GM18868 (cell line): Measurements from ENCODE around the gene CLN6.
"Not testable (repeated sequence)": the region's sequence is repeated elsewhere in the genome, so short reads cannot be mapped to it uniquely, and the experiment has no call there.

Source experiments
- ATAC-seq: cut with Tn5 transposase; IDR thresholded peaks from one replicate; pipeline ENCODE4 v1.9.1; 2021; ENCODE audit warnings: mild to moderate bottlenecking, moderate library complexity; ENCODE audit not compliant: unreplicated experiment

CLN6 gene

GRCh38 chr15:68192117-68192516 lies 37.4 kb downstream of the CLN6 start:
- ATAC-seq: no peak

DNA sequence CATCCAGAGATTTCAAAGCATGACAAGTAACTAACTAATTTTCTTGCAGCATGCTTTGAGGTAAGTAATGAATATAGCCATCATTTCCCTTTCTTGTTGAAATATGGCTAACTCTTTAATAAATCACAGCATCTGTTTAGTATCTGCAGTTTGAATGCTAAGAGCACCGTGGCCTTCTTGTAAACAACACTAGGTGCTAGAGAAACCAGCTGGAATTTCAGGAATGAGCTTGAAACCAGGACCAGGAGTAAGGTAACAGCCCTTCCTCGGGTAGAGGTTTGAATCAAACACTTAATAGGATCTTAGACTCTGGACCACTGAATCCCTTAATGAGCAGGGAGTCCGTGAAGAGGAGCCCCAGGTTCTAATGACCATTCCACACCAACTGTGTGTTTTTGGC lies 38.0 kb downstream of the CLN6 start:
- no peak for ATAC-seq

GRCh38 chr15:68190048-68190447 lies 39.5 kb downstream of the CLN6 start:
- ATAC-seq: no peak

DNA sequence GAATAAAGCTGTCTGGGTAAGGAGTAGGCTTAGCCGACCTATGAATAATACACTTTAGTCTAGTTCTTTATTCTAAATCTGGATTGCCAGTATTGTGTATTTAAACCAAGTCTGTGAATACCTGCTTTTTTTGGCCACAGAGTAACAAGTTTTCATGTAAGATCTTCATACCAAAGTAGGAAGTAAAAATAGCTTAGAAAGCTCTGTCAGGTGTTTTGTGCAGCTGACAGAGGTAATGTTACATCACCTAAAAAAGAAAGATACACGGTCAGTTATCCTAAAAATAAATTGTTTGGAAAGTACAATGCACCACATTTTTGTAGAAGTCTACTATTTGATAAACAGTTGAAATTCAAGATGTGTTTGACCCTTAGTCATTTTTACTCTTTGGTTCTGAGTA lies 40.9 kb downstream of the CLN6 start:
- no peak for ATAC-seq

- ATAC-seq: no peak
These were observed 42.0 kb downstream of the CLN6 start for GRCh38 chr15:68187559-68187958.

DNA sequence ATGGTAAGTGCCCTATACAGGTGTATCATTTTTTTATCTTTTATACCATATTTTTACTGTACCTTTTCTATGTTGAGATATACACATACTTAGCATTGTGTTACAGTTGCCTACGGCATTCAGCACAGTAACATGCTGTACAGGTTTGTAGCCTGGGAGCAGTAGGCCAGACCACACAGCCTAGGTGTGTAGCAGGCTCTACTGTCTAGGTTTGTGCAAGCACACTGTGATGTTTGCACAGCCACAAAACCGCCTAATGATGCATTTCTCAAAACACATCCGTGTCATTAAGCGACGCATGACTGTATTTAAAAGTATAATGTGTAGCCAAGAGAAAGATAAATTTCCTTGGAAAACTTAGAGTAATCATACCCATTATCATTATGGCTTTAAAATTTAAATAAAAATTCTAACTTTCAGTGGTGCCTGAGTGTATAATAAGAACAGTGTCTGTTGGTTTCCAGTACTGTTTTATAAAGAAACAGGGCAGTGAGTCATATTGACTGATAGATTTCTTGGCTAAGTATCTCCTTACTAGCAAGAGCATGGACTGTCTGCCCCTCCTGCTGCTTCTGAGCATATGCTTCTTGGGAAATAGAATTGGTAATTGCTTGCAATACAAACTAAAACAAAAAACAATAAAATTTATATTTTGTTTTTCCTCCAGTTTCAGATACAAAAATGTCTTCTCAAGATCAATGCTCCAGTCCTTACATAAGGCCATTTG lies 42.7 kb downstream of the CLN6 start:
- no peak for ATAC-seq

- no peak for ATAC-seq
These were observed 44.7 kb downstream of the CLN6 start for GRCh38 chr15:68184616-68185480.

GRCh38 chr15:68183616-68184315 lies 45.8 kb downstream of the CLN6 start:
- no peak for ATAC-seq

DNA sequence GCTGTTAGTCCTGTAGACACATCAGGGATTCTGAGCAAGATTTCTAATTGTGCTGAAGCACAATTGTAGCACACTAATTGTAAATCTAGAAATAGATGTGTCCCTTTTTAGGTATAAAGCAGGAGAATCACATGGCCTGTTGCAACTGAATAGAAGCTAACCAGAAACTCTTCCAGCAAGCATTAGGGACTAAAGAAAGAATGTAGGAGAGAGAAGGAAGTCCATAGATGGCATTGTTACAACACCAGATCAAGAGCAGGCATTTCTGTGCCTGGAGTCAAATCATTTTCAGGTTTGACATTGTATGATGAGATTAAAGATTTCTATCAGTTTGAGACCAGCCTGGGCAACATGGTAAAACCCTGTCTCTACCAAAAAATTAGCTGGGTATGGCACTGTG lies 51.8 kb downstream of the CLN6 start:
- no peak for ATAC-seq

- ATAC-seq: no peak
These were observed 52.9 kb downstream of the CLN6 start for GRCh38 chr15:68176601-68177000.

- ATAC-seq: no peak
These were observed 54.0 kb downstream of the CLN6 start for GRCh38 chr15:68175526-68175925.

- ATAC-seq: no peak
These were observed 56.4 kb downstream of the CLN6 start for GRCh38 chr15:68173119-68173518.

DNA sequence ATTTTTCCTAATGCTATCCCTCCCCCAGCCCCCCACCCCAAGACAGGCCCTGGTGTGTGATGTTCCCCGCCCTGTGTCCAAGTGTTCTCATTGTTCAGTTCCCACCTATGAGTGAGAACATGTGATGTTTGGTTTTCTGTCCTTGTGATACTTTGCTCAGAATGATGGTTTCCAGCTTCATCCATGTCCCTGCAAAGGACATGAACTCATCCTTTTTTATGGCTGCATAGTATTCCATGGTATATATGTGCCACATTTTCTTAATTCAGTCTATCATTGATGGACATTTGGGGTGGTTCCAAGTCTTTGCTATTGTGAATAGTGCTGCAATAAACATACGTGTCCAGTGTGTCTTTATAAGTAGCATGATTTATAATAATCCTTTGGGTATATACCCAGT lies 57.5 kb downstream of the CLN6 start:
- ATAC-seq: not testable (repeated sequence)

DNA sequence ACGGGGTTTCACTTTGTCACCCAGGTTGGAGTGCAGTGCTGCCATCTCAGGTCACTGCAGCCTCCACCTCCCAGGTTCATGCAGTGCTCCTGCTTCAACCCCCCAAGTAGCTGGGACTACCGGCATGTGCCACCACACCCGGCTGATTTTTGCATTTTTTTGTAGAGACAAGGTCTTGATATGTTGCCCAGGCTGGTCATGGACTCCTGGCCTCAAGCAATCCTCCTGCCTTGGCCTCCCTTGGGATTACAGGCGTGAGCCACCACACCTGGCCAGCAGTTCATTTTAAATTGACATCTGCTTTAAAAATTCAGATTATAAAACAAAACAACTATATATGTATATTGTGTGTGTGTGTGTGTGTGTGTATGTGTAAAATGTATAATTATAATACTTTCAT lies 62.7 kb downstream of the CLN6 start:
- ATAC-seq: no peak

DNA sequence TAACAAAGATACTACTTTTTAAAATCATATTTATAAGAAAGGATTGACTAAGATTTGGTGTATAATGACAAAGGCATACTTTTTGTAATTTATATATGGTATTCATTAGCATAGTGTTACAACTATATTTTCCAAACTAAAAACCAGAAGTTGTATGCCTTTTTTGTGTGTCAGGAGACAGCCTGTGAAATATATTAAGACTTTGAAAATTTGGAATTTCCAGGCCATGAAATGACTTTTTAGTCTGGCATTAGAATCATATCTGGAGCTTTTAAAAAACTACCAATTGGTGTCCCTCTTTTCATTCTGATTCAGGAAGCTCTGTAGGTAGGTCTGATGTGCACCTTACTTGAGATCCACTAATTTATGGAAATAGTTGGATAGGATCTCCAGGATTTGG lies 66.3 kb downstream of the CLN6 start:
- no peak for ATAC-seq

DNA sequence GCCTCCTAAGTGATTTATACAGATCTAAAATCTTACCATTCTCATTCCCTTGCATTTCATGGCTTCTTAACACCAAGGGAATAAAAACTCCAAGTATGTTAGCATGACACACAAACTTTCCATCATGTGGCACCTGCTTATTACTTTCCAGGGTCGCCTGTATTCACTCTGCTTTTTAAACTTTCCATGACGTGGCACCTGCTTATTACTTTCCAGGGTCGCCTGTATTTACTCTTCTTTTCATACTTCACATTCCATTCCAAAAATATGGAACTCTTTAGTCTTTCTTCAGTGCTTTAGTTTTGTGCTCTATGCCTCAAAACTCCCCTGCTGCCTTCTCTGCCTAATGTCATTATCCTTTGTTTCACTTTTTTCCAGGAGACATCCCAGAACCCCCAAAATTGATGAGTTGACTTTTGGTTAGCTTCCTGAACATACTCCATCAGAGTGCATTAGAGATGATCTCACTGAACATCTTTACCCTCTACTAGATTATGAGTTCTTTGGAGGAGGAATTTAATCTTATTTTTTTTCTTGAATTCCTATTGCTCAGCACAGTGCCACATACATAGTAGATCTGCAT lies 71.4 kb downstream of the CLN6 start:
- no peak for ATAC-seq

DNA sequence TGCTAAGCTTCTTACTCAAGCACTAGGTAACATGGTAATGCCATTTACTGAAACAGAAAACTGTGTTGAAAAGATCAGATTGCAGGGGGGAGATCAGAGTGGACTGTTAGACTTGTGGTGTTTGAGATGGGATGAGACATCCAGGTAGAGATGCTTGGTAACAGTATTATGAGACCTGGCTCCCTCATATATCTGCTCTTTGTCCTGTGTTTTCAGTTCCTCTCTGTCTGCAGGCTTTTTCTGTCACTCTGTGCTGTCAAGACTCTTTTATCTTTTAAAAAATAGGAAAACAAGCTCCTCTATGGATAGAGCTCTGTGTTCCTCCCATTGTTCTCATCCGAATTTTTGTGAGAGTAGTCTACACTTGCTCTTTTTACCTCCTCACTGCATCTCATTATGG lies 72.5 kb downstream of the CLN6 start:
- no peak for ATAC-seq
